NCI-H187 treated with DMSO at 0.1 percent for 48 hours (cell line): ENCODE data around the gene ROCK2.
"Not testable (repeated sequence)": the region's sequence is repeated elsewhere in the genome, so short reads cannot be mapped to it uniquely, and the experiment has no call there.

ENCODE experiments used
- DNase-seq: peaks from one replicate; lab custom pipeline; 2025; lab: John Stamatoyannopoulos, UW

ROCK2 gene

DNA sequence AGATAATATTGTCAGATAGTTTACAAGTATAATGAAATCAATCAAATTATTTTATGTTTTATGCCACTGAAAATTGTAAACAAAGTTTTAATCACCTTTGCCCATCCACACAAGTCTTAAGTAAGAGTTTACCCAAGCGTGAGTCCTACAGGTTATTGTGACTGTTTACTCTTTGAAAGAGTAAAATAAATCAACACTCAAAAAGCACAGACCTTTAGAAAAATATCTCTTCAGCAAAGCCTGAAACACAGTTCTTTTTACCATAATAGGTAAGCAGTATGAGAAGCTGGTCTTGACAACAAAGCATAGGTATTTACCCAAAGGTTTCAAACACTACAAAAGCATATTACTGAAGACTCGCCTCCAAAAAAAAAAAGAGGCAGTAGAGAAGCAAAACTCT is 3.7 kb downstream of the ROCK2 start:
- DNase-seq: no peak

- no peak for DNase-seq
Measured at GRCh38 chr2:11339508-11340083, 4.8 kb downstream of the ROCK2 start.

GRCh38 chr2:11338580-11338979 is 5.9 kb downstream of the ROCK2 start:
- no peak for DNase-seq

DNA sequence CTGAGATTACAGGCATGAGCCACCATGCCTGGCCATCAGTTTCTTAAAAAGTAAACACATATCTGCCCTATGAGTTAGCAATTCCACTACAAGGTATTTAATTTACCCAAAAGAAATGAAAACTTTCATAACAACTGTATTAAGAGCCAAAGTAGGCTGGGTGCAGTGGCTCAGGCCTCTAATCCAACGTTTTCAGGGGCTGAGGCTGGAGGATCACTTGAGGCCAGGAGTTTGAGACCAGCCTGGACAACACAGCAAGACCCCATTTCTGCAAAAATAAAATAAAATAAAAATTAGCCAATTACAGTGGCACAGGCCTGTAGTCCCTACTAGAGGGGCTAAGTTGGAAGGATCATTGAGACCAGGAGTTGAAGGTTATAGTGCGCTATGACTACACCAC is 6.5 kb downstream of the ROCK2 start:
- DNase-seq: no peak

GRCh38 chr2:11336189-11336588 is 8.2 kb downstream of the ROCK2 start:
- DNase-seq: no peak

GRCh38 chr2:11333427-11334183 is 10.8 kb downstream of the ROCK2 start:
- DNase-seq: no peak

DNA sequence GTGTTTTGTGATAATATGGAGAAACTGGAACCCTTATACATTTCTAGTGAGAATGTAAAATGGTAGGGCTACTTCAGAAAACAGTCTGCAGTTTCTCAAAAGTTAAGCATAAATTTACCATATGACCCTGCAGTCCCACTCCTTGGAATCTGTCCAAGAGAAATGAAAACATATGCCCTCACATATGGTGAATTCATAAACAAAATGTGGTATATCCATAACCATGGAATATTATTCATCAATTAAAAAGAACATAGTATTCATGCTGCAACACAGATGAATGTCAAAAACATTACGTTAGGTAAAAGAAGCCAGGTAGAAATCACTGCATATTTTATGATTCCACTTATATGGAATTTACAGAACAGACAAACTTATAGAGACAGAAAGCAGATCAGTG is 11.8 kb downstream of the ROCK2 start:
- no peak for DNase-seq

GRCh38 chr2:11330457-11331142 is 13.8 kb downstream of the ROCK2 start:
- no peak for DNase-seq

DNA sequence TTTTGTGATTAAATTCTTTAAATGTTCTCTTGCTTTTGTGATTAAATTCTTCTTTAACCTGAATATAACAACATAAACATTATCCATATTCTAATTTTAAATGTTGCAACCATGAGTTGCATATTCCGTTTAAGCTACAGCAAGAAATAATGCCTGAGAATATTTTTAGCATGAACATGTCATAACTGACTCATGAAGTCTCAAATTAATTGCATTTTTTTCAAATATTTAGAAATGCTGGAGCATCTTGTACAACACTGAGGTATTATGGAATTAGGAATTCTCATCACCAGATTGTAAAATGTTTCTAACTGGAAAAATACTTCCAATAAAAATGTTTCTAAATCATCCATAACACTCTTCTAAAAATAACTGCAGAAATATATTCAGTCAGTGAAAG is 14.7 kb downstream of the ROCK2 start:
- DNase-seq: no peak

DNA sequence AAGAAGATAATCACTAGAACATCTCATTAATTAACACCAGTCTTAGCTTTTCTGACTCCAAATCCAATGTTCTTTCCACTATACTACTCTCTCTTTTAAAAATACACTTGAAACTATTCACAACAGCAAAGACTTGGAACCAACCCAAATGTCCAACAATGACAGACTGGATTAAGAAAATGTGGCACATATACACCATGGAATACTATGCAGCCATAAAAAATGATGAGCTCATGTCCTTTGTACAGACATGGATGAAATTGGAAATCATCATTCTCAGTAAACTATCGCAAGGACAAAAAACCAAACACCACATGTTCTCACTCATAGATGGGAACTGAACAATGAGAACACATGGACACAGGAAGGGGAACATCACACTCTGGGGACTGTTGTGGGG is 15.9 kb downstream of the ROCK2 start:
- not testable (repeated sequence) for DNase-seq

GRCh38 chr2:11327871-11328270 is 16.6 kb downstream of the ROCK2 start:
- no peak for DNase-seq

DNA sequence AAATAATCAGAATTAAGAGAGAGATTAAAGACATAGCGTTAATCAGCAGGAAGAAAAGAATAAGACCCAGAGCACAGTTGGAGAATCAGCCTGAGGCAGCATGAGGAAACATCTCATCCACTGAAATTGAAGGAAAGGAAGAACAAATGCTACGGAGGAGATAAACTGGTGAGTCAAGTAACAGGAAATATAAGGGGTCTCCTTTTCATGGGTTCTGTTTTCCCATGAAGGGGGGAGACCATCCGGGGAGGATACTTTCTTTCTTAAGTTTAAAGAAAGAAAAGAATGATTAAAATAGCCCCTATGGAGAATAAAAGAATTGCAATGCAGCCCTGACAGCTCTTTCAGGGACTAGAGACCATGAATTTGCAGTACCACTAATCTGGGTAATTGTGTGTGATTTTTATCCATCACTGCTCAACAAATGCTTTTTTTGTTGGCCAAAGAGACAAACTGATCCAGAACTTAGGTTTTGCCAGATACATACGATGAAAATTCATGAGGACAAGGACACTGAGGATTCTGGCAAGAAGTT is 17.7 kb downstream of the ROCK2 start:
- DNase-seq: no peak

DNA sequence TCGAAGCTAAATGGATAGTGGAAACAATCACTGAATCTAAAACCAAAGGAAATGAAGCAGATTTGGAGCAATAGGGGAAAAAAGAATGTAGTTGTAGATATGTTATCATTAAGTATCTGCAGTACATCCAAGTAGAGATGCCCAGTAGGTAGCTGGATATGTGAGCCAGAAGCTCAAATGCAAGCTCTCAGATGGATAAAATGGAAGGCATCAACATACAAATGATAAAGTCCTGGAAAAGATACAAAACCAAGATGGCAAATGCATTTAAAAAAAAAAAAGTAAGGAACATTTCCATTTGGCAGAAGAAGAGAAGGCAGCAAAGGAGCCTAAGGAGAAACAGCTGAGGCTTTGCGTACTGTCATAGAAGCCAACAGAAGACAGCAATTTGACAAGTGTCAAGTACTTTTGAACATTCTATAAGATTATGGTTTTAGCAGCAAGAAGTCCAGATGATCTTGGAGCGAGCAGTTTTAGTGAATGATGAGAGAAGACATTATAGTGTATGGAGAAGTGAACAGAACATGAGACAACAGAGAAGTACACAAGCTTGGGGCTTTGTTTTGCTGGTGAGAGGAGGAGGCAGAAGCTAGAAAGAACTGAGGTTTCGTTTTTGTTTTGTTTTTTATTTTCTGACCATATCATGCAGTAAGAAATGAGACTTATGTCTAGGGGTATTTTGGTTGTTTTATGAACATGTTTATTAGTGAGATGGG is 18.3 kb downstream of the ROCK2 start:
- DNase-seq: no peak

DNA sequence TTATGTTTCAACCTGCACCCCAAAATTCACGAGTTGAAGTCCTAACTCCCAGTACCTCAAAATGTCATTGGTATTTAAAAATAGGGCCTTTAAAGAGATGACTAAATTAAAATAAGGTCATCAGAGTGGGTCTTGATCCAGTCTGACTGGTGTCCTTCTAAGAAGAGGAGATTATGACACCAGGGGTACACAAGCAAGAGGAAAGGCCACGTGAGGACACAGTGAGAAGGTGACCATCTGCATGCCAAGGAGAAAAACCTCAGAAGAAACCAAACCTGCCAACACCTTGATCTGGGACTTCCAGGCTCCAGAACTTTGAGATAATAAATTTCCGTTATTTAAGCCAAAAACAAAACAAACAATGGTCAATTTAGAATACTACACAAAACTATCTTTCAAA is 22.6 kb downstream of the ROCK2 start:
- DNase-seq: no peak

GRCh38 chr2:11320698-11321492 is 23.5 kb downstream of the ROCK2 start:
- DNase-seq: no peak

GRCh38 chr2:11319939-11320338 is 24.5 kb downstream of the ROCK2 start:
- no peak for DNase-seq

GRCh38 chr2:11315074-11315705 is 29.2 kb downstream of the ROCK2 start:
- DNase-seq: no peak

- DNase-seq: no peak
Measured at GRCh38 chr2:11314487-11314886, 29.9 kb downstream of the ROCK2 start.

DNA sequence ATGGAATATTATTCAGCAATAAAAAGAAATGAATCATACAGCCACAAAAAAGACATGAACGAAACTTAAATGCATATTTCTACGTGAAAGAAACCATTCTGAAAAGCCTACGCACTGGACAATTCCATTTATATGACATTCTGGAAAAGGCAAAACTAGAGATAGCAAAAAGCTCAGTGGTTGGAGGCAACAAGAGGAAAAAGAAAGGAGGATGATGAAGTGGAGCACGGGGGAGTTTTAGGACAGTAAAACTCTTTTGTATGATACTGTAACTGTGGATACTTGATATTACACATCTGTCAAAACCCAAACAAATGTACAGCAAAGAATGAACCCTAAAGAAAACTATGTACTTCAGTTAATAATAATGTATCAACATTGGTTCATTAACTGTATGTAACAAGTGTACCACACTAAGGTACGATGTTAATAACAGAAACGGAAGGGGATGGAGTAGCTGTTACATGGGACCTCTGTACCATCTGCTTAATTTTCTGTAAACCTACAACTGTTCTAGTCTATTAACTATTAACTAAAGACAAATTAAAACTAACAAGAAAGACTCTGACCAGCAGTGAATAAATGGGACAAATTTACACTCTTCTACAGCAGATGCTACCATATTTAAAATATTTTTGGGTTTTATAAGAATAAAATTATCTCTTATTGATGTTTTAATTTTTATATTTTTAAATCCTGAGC is 31.5 kb downstream of the ROCK2 start:
- DNase-seq: no peak

GRCh38 chr2:11311543-11311942 is 32.9 kb downstream of the ROCK2 start:
- no peak for DNase-seq

- no peak for DNase-seq
Measured at GRCh38 chr2:11310212-11310611, 34.2 kb downstream of the ROCK2 start.
